HG03196 (cell line): Measurements from ENCODE around the gene BCAN.

ENCODE experiments used
- ATAC-seq: cut with Tn5 transposase; IDR thresholded peaks from one replicate; pipeline ENCODE4 v1.9.1; 2021; ENCODE audit not compliant: unreplicated experiment

The BCAN gene

GRCh38 chr1:156694690-156694962 is 52.7 kb downstream of the BCAN start:
- no peak for ATAC-seq

DNA sequence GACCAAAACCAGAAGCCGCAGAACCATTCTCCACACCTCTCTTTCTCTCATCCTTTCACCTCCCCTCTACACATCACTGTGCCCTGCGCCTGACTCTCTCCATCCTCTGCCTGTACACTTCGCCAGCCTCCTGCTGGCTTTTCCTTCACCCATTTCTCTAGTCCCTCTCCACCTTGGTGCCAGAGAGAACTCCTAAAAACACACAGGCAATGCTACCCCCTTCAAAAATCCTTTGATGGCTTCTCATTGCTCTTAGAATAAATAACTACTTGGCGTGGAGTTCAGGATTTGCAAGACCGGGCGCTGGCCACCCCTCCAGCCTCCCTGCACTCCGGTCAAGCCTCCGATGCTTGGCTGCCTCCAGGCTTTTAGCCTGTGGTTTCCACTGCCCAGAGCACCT is 54.8 kb downstream of the BCAN start:
- no peak for ATAC-seq

DNA sequence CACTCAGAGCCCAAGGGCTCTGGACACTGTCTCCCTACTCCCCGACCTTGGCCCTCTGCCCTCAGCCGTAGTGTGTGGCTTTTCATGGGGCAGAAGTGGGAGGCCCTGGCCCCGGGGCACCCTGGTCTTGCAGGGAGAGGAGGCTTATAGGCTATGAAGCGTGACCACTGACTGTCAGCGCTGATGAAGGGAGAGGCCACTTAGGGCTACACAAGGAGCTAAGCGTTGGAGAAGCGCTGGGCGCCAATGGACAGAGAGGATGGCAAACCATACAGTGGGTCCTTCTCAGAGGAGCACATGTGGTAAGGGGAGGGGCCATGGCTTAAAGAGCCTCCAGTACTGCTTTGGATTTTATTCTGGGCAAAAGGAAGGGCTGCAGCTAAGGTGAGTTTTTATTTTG is 55.6 kb downstream of the BCAN start:
- ATAC-seq, result no peak

DNA sequence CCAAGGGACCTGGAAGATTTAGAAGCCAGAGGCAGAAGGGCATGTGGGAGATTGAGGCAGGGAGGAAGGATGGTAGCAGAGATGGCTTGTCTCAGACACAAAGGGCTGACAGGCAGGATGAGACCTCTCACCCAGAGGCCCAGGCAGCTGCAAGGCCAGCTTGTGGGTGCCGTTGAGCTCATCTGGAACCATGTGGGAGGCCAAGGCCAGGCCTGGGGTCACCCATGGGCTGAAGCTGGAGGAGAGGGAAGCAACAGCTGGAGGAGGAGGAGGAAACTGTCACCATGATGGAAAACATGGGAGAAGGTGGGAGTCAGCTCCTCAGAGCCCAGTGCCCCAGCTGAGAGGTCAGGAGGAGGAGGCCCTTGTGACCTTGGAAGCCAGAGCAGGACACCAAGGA is 57.1 kb downstream of the BCAN start:
- no peak for ATAC-seq

DNA sequence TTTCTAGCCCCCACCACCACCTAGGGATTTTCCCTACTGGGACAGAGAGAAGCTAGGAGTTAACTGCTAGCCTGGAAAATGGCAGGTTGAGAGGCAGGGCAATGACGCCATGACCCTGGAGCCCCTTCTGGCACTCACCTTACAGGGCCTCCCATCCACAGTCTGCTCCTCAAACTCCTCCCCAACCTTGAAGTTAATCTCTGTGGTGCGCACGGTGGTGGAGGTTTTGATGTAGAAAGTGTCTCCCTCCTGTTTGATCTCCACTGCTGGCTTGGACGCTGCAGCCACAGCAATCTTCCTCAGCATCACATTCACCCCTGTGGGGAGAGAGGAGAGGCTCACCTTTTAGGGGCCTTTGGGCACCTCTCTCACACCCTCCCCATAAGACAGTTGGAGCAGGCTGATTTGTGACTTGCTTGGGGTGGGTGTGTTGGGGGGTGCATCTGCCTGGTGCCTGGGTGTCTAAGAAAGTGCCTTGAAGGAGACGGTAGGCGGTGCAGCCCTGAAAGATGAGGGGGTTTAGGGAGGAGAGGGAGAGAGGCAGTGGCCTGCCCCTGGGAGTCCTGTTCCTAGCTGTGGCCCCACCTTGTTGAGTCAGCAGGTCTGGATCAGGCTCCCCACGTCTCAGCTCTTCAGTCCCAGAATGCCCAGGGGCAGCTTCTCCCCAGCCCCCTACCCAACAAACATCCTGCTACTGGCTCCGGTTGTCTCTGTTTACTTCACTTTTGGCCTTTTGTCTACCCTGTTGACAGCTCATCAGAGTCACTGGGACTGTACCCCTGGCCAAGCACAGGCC is 59.0 kb downstream of the BCAN start:
- no peak for ATAC-seq

DNA sequence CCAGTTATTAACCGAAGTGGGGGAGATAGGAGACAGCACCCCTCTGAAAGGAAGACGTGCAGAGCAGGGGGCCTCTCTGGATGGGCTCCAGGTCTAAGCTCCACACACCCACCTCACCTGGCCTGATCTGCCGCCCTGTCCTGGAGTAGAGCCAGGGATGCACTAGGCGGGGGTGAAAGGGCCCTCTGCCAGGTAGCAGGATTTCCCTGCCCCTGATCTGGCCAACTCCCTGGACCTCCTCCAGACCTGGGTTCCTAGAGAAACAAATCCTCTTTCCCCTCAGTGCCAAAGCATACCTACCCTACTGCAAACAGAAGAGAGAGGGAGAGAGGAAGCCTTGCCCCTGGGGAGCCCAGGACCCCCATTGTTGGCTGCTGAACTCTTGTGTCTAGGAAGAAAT is 61.4 kb downstream of the BCAN start:
- ATAC-seq, result no peak

GRCh38 chr1:156703741-156704140 is 61.8 kb downstream of the BCAN start:
- ATAC-seq, result no peak

DNA sequence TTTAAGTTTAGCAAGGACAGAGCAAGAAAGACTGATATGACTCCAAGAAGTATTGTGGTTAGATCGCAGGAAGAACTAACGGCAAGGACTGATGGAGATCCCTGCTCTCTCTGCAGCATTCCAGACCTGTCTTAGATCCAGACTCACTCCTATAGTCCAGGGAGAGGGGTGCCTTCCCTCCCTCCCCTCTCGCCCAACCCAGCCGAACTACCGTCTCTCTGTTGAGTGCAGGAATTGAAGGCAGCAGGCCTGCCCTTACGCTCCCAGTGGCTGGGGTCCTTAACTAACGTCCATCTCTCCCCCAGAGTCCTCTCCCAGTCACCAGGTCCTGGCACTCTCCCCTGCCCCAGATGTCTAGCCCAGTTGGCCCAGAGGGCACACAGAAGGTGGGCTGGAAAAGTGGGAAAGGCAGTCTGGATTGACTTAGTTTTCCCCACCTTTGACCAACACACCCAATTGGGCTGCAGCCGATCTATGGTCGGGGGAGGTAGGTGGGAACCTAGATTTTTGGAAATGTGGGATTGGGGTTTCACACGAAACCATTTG is 62.3 kb downstream of the BCAN start:
- no peak for ATAC-seq

GRCh38 chr1:156704930-156705320 is 63.0 kb downstream of the BCAN start:
- no peak for ATAC-seq

DNA sequence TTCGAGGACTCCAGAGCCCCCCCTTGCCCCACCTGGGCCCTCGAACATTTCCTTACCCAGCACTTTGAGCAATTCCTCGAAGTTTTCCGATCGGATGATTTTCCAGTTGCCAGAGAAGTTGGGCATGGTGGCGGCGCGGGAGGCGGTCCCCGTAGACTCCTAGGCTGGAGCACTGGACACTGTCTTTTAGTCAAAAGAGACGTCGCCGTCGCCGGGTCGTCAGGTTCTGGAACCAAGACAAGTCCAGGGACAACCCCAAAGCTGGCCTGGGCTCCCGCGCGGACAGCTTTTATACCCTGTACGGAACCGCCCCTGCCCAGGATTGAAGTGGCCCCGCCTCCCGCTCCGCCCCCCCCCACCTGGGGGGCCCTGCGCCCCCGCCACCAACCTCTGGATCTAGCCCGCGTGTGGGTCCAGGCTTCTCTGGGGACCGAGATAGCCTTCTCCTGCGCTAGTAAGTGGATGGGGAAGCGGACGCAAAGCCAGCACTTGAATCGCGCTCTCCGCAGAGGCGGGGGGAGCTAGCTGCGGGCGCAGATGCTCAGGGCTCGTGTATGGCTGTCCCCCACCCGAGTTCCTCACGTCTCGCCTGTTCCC is 63.5 kb downstream of the BCAN start, which contains the start of gene CRABP2:
TSS of gene CRABP2 (minus strand) at position 263 of the 597 bp plus-strand sequence. CDS start at position 126, 137 bp downstream.
- ATAC-seq, result no peak

GRCh38 chr1:156705918-156706656 is 64.2 kb downstream of the BCAN start:
- ATAC-seq, result no peak

DNA sequence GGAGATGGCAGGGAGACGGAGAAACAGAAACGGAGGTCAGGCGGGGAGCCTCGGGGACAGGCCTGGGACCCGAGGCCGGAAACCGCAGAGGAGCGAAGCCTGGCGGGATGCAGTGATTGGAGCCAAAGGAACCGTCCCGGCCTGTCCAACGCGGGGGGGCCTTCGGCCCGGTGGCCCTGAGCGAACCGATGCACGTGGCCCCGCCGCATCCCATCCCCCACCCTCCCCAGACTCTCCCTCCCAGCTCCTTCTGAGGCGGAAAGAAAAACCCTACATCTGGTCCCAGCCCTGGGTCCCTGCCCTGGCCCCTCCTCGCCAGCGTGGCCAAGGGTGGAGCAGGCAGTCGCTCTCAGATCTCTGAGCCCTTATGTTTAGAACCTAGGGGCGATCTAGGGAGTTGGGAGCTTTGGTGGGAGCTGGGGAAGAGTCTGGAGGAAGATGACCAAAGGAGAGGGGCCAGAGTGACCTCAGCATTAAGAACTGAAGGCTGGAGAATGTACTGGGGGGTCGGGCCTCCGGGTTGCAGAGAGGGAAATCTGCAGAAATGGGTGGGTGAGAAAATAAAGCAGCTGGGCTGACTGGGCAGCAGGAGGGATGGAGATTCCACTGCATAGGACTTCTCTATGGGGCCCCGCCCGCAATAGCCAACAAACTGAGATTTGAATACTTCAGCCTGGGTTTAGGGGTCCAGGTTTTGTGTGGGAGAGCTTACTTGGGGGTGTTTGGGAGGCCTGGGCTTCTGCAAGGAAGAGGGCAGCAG is 64.9 kb downstream of the BCAN start:
- no peak for ATAC-seq

GRCh38 chr1:156707417-156708217 is 65.7 kb downstream of the BCAN start:
- ATAC-seq, result no peak

DNA sequence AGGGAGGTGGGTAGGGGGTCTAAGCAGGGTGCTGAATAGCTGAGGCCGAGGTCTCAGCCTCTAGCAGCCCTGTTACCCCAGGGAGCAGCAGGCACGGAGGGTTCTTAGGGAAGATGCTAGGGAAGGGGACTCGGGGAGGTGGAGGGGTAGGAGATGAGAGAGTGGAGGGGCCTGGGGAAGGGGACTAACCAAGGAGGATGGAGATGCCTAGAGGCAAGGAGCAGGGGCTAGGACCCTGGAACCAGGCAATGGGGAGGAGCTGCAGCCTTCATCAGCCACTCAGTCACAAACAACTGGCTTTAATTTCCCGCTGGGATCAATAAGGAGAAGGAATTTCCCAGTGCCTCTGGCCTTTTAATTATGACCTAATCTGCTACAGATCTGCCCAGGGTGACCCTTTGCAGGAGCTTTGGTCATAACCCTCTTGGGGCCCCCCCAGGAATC is 66.3 kb downstream of the BCAN start:
- no peak for ATAC-seq

- no peak for ATAC-seq
Observed at GRCh38 chr1:156709031-156709430, 67.1 kb downstream of the BCAN start.
